ENCODE measurements around the gene CCDC91. TPM values are rescaled to one million over a fixed set of nuclear protein-coding genes. Genes with fewer than 3 reads are reported as not detected.
A peak's percentile ranks its signal among the peaks of the same experiment; 100 is the strongest.

CCDC91 gene
- total and polyA plus RNA-seq, 2 of the 4 experiments (the other 2 are of a cell fraction), result 8.6 to 14.7 TPM

DNA sequence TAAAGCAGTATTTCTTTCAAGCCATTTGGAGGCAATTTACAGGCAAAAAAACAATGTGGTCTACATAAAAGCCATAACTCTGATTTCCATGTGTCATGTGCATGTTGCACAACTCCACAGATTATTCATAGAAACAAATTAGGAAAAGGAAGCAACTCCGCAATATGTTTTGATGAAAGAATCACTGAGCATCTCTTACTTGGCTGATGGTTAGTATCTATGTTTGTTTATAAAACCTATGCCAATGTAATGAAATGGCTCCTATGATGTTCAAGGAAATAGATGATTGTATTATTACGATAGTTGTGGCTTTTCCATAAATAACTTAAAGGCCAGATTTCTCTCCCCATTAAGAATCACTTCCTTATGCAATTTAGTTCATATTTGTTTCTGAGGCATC is 373.7 kb downstream of the CCDC91 start:
- TF ChIP-seq CEBPB (IDR thresholded peaks at IDR 0.05; ENCODE audit: low read depth, low read length), result peak; percentile 98
- peak; percentile 77 for TF ChIP-seq BHLHE40 (IDR thresholded peaks at IDR 0.05; ENCODE audit: low read depth, low read length)
- no peak for TF ChIP-seq MAFK (IDR thresholded peaks at IDR 0.05; ENCODE audit: low read depth, low read length)
- H3K27me3 ChIP-seq (ENCODE audit: control insufficient read depth, insufficient read depth, low read length), result no peaks in the 10 kb centered on the region
- ATAC-seq (ENCODE audit: low read depth) (peak; percentile 50), DNase-seq (peak; percentile 91)
- H3K9me3 ChIP-seq (ENCODE audit: control insufficient read depth, insufficient read depth, low read length), result no peaks in the 10 kb centered on the region
- no peak overlapping the region for H2BK20ac ChIP-seq (ENCODE audit: low read depth, low read length)
- in situ Hi-C loops (cut with MboI; ENCODE audit: low sequenced_read_pairs), result no loop called here
- no TSS peak for BruUV-seq (replicated peaks)
- no peak overlapping the region for H3K9ac ChIP-seq (ENCODE audit: low read depth, low read length)
- H3K4me1 ChIP-seq (ENCODE audit: control insufficient read depth, insufficient read depth, low read length), result peaks cover 17% of the 10 kb centered on the region
- peak overlapping the region; percentile 55 to 60; a peak in 3 of 4 replicates for H4K8ac ChIP-seq (ENCODE audit: low read depth in 2 of 2, low read length in 2 of 2)
- no peak overlapping the region for H3K4me3 ChIP-seq (ENCODE audit: insufficient read depth, low read depth, low read length)
- WGBS, 2 experiments (ENCODE audit: extremely low coverage in 2 of 2, insufficient read length in 1 of 2), result no CpG with 5 or more reads among the region's 2 CpGs
- ChIA-PET POLR2A (ENCODE audit: unreplicated experiment) (interaction anchor here (0.6 kb wide), 1 partner anchor 216 kb away, joined by 5 read pairs; no protein-coding TSS in a partner anchor), CTCF (no interaction called here)
- peak overlapping the region; percentile 98 for H3K18ac ChIP-seq (ENCODE audit: low read depth, low read length)
- intact Hi-C loops (cut with micrococcal nuclease), result no loop called here
- peak overlapping the region; percentile 88 for H3K27ac ChIP-seq (ENCODE audit: insufficient read depth, low read length)
- no peak overlapping the region for H3K56ac ChIP-seq (ENCODE audit: extremely low read depth, insufficient read depth, low read length)
- peak overlapping the region; percentile 88; the same call in 1 of the 2 replicates for H2BK120ac ChIP-seq (ENCODE audit: low read depth, low read length)
- H2BK5ac ChIP-seq (ENCODE audit: low read depth, low read length, poor library complexity, severe bottlenecking), result peak overlapping the region; percentile 91
- no peak overlapping the region; the same call in 1 of the 2 replicates for H3K4me2 ChIP-seq (ENCODE audit: low read depth, low read length)
- H3K9me1 ChIP-seq (ENCODE audit: insufficient read depth, low read length), result peaks cover 21% of the 10 kb centered on the region
- H3K23ac ChIP-seq (ENCODE audit: low read depth, low read length), result no peak overlapping the region
- H3K4ac ChIP-seq (ENCODE audit: low read depth, low read length), result peak overlapping the region; percentile 91
- no peaks in the 10 kb centered on the region for H3K36me3 ChIP-seq (ENCODE audit: control insufficient read depth, insufficient read depth, low read length)
- H2AFZ ChIP-seq (replicated peaks; ENCODE audit: low read length, poor library complexity), result peak overlapping the region; percentile 67
- dilution Hi-C loops (cut with HindIII; ENCODE audit: low sequenced_read_pairs, unreplicated experiment), result no loop called here
- H4K91ac ChIP-seq (ENCODE audit: insufficient read depth, low read depth, low read length), result no peak overlapping the region
- H2AK9ac ChIP-seq (replicated peaks; ENCODE audit: low read depth, low read length, poor library complexity), result no peak overlapping the region
- peak overlapping the region; percentile 95; the same call in 1 of the 2 replicates for H2AK5ac ChIP-seq (ENCODE audit: low read depth, low read length)
- H2BK15ac ChIP-seq (ENCODE audit: low read depth, low read length), result peak overlapping the region; percentile 71
- H4K5ac ChIP-seq (ENCODE audit: low read depth, low read length), result peak overlapping the region; percentile 97; the same call in 1 of the 2 replicates
- no peaks in the 10 kb centered on the region for H3K79me1 ChIP-seq (ENCODE audit: low read depth in 1 of 2, low read length in 2 of 2)
- peak overlapping the region; percentile 88; the same call in 1 of the 2 replicates for H3K14ac ChIP-seq (replicated peaks; ENCODE audit: low read depth, low read length)
- no peaks in the 10 kb centered on the region for H4K20me1 ChIP-seq (ENCODE audit: insufficient read depth, low read length)

All from IMR-90 (cell line).